GM12874 (cell line): Measurements from ENCODE around the gene SHC1.

Experiments used
- CTCF ChIP-seq: IDR thresholded peaks from 2 replicates; pipeline ENCODE4 v1.5.1; 2011; ENCODE audit warnings: low read depth, mild to moderate bottlenecking, control low read depth, low read length, moderate library complexity; ENCODE audit not compliant: insufficient read depth

Gene SHC1

DNA sequence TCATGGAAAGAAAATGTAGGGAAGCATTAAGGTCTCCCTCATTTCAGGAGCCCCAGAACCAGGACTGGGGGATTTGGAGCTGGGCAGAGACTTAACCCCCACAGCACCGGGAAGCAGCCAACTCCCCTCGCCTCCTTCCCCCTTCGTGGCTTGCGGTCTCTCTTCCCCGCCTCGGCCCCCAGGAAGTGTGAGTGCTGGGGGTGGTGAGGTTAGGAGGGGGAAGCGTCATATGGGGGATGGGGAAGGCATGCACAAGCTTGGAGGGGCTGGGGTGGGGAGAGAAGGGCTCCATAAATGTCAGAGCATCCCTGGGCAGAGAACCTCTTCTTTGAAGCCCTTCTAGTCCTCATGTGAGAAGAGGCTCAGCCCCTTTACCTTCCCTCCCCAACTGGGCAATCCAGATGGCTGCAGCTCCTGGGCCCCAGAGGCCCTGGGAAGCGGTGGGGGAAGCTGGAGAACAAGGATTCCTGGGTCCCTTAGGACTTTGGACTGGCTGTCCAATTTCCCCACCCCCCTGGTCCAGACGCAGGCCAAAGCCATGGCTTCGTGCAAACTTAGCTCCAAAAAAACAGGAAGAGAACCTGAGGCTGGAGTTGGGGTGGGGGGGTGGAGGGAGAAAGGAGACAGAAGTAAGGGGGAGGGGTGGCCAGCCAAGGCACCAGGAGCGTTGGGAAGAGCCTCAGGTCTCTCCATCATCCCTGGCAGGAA lies 39.8 kb upstream of the SHC1 start:
- no peak for TF ChIP-seq CTCF

DNA sequence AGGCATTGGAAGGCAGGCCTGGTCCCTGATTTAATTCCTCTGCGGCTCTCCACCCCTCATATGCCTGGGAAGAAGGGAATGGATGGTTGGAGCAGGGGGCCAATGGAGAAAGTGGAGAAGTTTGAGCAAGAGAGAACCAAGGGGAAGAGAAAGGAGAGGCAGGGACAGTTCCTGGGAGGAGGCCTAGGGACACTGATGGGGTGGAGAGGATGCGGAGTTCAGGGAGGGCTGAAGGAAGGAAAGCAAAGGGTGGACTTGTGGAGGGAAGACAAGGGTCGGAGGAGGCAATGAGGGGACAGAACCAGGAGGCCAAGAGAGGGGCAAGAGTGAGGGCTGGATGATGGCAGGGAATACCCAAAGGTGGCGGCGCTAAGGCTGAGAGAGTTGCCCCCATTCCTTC lies 39.2 kb upstream of the SHC1 start:
- no peak for TF ChIP-seq CTCF

DNA sequence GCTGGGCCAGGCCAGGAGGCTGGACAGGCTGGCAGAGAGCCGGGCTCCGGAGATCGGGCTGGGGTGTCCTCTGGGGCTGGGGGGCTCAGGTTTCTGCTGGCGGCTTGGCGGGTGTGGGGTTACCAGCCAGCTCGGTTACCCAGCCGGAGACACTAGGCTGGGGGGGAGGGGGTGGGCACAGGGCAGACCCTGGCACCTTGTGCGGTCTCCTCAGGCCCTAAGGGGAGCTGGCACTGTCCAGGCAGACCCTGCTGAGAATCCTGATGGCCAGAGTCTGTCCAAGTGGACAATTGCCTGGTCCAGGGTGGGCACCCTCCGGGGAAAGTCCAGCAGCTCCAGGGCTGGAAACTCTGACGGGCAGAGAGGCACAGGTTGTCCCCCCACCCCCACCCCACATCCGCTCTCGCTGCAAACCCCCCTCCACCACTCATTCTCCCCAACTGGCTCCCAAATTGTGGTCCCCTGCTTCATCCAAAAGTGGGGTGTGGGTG lies 38.7 kb upstream of the SHC1 start:
- TF ChIP-seq CTCF, result no peak

DNA sequence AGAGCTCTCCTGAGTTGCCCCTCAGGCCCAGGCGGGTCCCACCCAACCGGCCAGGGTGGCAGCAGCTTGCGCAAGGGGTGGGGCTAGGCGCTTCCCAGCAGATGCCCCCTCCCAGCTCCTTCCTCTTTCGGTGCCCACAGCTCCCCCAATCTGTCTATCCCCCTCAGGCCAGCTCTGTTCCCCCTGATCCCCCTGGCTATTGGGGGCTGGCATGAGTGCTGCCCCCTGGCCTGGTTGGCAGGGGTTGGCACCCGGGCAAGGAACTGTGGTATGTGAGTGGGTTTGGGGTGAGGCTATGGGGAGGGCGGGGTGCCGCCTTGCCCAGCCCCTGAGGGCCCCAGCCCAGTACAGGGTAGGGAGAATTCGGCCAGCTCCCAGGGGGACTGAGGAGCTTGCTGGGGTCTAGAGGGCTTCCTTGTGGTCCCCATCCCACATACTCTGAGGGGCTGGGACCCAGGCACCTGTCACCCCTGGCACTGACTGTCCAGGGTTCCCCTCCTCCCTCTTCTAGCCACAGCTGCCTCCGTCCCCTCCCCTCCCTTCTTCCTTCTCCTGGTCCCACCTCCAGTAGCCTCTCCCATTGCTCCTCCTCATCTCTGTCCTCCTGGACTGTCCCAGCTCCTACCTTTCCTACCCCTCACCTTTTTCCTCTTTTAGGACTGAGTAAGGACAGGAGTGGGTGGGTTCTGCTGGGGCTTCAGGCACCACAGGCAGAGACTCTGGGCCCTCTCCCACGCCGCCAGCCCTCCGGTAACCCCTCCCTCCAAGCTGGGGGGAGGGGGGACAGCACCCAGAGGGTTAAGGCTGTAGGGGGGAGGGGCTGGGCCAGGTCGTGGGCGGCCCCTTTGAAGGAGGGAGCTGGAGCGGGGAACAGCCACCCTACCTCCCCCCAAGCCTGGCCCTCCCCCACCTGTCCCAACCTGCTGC lies 37.7 kb upstream of the SHC1 start:
- no peak for TF ChIP-seq CTCF

DNA sequence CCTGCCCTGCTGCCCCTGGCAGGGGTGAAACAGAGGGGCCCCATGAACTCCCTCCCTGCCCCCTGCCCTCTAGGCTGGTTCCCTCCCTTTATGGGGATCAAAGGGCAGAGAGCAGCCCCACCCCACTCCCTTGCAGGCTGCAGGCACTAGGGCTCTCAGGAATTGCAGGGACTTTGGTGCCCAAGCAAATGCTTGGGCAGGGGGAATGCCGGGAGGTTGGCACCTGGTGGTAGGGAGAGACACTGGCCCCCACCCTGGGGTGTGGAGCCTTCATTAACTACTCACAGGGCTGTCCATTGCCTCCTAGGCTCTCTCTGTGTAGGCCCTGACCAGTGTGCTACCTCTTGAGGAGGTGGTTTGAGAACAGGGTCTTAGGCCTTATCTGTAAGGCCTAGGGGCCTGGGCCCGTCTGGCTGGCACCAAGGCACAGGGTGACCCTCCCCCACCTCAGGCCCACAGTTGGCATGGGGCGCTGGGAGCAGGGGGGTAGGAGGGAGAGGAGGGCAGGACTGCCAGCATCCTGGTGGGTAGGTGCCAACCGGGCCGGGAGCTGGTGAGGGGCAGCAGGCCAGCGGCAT lies 36.8 kb upstream of the SHC1 start:
- no peak for TF ChIP-seq CTCF

- TF ChIP-seq CTCF, result no peak
These were observed 36.1 kb upstream of the SHC1 start for GRCh38 chr1:155006601-155007101.
